ENCODE results near the gene EIF2B2.

Gene EIF2B2

DNA sequence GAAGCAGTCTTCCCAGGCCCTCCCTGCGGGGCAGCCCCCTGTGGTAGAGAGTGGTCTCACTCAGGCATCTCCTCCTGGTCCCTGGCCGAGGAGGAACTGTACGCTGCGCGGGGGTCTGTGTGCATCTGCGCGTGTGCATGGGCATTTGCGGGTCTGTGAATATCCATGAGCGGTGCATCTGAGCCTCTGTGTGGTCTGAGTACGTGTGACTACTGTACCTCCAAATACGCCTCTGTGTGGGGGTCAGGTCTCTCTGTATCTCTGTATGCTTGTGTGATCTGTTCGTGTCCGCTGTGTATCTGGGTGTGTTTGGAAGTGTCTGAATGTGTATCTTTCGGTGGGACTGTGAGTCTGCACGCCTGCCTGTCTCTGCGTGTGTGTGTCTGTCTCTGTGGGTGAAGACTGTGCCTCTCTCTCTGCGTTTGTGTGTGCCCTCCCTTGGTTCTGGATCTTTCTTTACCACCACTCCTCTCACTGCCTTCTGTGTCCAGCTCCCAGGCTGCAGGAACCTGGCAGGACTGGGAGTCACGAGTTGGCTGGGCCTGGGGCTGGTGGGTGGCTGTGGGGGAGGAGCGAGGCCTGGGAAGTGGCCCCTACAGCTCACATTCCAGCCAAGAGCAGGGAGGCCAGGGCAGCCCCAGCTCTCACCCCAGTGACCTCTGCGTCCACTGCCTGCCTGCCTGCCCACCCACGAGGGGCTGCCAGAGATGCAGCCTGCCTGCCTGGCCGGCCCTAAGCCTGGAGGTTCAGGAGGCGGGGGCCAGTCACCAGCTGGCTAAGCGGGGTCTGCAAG is 46.2 kb upstream of the EIF2B2 start:
- TF ChIP-seq, protein P1, sequence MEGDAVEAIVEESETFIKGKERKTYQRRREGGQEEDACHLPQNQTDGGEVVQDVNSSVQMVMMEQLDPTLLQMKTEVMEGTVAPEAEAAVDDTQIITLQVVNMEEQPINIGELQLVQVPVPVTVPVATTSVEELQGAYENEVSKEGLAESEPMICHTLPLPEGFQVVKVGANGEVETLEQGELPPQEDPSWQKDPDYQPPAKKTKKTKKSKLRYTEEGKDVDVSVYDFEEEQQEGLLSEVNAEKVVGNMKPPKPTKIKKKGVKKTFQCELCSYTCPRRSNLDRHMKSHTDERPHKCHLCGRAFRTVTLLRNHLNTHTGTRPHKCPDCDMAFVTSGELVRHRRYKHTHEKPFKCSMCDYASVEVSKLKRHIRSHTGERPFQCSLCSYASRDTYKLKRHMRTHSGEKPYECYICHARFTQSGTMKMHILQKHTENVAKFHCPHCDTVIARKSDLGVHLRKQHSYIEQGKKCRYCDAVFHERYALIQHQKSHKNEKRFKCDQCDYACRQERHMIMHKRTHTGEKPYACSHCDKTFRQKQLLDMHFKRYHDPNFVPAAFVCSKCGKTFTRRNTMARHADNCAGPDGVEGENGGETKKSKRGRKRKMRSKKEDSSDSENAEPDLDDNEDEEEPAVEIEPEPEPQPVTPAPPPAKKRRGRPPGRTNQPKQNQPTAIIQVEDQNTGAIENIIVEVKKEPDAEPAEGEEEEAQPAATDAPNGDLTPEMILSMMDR (IDR thresholded peaks at IDR 0.05; ENCODE audit: low read depth, low read length) = no peak
- no peak for DNase-seq (ENCODE audit: low read depth, low spot score)
- in situ Hi-C loops (cut with HindIII; ENCODE audit: low sequenced_read_pairs) = no loop called here
- H3K4me3 ChIP-seq (ENCODE audit: low read depth, low read length) = no peak overlapping the region

DNA sequence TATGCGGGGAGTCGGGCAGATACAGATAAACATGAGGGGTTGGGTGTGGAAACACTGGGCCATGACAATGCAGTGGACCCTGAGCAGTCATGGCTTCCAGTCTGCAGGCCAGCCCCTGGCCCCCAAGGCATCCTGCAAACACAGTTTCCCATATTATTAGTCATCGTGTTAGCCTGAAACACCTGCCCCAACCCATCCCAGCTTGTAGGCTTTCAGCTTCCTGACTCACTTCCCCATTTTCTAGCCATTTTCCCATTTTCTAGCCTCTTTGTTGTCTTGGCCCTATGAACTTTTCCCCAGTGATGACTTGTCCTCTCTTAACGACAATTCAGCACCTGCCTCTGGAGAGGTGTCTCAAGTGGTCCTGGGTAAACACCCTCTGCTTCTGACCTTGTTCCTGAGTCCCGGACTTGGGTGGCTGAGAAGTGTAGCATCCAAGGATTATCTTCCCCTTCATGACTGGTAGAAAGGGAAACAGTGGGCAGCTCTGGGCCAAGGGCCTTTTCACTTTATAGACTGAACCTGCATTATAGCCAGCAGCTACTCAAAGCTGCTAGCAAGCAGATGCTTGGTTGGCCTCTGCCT is 43.0 kb upstream of the EIF2B2 start:
- no peak for DNase-seq (ENCODE audit: low read depth, low spot score)
- in situ Hi-C loops (cut with HindIII; ENCODE audit: low sequenced_read_pairs) = no loop called here

GRCh38 chr14:74960736-74961135 is 42.0 kb upstream of the EIF2B2 start:
- H3K4me3 ChIP-seq (ENCODE audit: low read depth, low read length) = no peak overlapping the region
- DNase-seq (ENCODE audit: low read depth, low spot score) = no peak
- in situ Hi-C loops (cut with HindIII; ENCODE audit: low sequenced_read_pairs) = no loop called here
- TF ChIP-seq, protein P1 (IDR thresholded peaks at IDR 0.05; ENCODE audit: low read depth, low read length) = no peak

More for the DNA sequence above, 43.0 kb upstream of the EIF2B2 start:
- TF ChIP-seq, protein P1 (IDR thresholded peaks at IDR 0.05; ENCODE audit: low read depth, low read length) = no peak
- no peak overlapping the region for H3K4me3 ChIP-seq (ENCODE audit: low read depth, low read length)

GRCh38 chr14:74961238-74961911 is 41.3 kb upstream of the EIF2B2 start:
- in situ Hi-C loops (cut with HindIII; ENCODE audit: low sequenced_read_pairs) = no loop called here
- no peak overlapping the region for H3K4me3 ChIP-seq (ENCODE audit: low read depth, low read length)
- no peak for DNase-seq (ENCODE audit: low read depth, low spot score)
- TF ChIP-seq, protein P1 (IDR thresholded peaks at IDR 0.05; ENCODE audit: low read depth, low read length) = no peak

- TF ChIP-seq, protein P1 (IDR thresholded peaks at IDR 0.05; ENCODE audit: low read depth, low read length) = no peak
- DNase-seq (ENCODE audit: low read depth, low spot score) = no peak
- in situ Hi-C loops (cut with HindIII; ENCODE audit: low sequenced_read_pairs) = no loop called here
- H3K4me3 ChIP-seq (ENCODE audit: low read depth, low read length) = no peak overlapping the region
Measured at GRCh38 chr14:74962046-74962445, 40.7 kb upstream of the EIF2B2 start.

DNA sequence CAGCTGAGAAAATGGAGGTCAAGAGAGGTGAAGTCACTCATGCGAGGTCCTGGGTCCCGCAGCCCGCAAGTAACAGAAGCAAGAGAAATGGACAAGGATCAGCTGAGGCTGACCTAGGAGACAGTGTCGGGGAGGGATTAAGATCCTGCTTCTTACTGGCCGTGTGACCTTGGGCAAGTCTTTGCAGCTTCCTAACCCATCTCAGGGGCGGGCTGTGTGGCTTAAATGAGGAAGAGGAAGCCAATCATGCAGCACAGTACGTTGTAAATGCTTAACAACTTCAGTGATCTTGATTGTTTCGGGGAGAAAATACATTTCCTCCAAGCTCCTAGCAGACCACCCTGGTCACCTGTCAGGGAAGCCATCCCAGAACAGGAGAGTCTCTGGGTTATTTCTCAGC is 40.2 kb upstream of the EIF2B2 start:
- DNase-seq (ENCODE audit: low read depth, low spot score) = no peak
- in situ Hi-C loops (cut with HindIII; ENCODE audit: low sequenced_read_pairs) = no loop called here
- no peak overlapping the region for H3K4me3 ChIP-seq (ENCODE audit: low read depth, low read length)
- TF ChIP-seq, protein P1 (IDR thresholded peaks at IDR 0.05; ENCODE audit: low read depth, low read length) = no peak
